IMR-90 (cell line): ENCODE measurements around the gene OBI1. TPM values are rescaled to one million over a fixed set of nuclear protein-coding genes. Genes with fewer than 3 reads are reported as not detected.

ENCODE experiments used
- ATAC-seq: fragments of 200-7000 bp; cut with Tn5 transposase; 2 replicates; pipeline ENCODE4 v1.9.1; 2020; ENCODE audit warnings: low read depth, mild to moderate bottlenecking, moderate library complexity
- BruUV-seq: library from RNA; stranded (reverse); fragments of 400-500 nt; replicated peaks from 2 replicates; lab custom pipeline; 2021; lab: Mats Ljungman, UMichigan
- CTCF ChIA-PET: fragments of 300-600 bp; formaldehyde crosslinking; extraction: SDS; loops from one replicate; lab custom pipeline; 2021; ENCODE audit warnings: antibody characterized with exemption; lab: Yijun Ruan, JAX
- POLR2A ChIA-PET: fragments of 300-600 bp; sonication (Branson Sonifier 250); formaldehyde crosslinking; loops from one replicate; lab custom pipeline; 2022; ENCODE audit warnings: antibody characterized with exemption; ENCODE audit not compliant: unreplicated experiment; lab: Charles Lee
- DNase-seq: peaks from one replicate; pipeline ENCODE4 v3.0.0; 2013
- H2AFZ ChIP-seq: replicated peaks from 2 replicates; pipeline ENCODE3; 2013; ENCODE audit warnings: low read length, mild to moderate bottlenecking; ENCODE audit not compliant: poor library complexity
- H2AK5ac ChIP-seq: 2 replicates; pipeline ENCODE4 v1.6.1; 2013; ENCODE audit warnings: low read depth, low read length, inconsistent platforms
- H2AK9ac ChIP-seq: replicated peaks from 2 replicates; pipeline ENCODE3; 2013; ENCODE audit warnings: mild to moderate bottlenecking, low read depth, low read length, moderate library complexity; ENCODE audit not compliant: poor library complexity
- H2BK120ac ChIP-seq: 2 replicates; pipeline ENCODE4 v1.6.1; 2013; ENCODE audit warnings: low read depth, low read length, inconsistent platforms
- H2BK15ac ChIP-seq: 3 replicates; pipeline ENCODE4 v1.6.1; 2013; ENCODE audit warnings: low read depth, low read length, inconsistent platforms
- H2BK20ac ChIP-seq: 2 replicates; pipeline ENCODE4 v1.6.1; 2013; ENCODE audit warnings: low read depth, mild to moderate bottlenecking, inconsistent platforms, low read length, moderate library complexity
- H2BK5ac ChIP-seq: 2 replicates; pipeline ENCODE4 v1.6.1; 2013; ENCODE audit warnings: mild to moderate bottlenecking, low read depth, low read length, inconsistent platforms; ENCODE audit not compliant: poor library complexity, severe bottlenecking
- H3K14ac ChIP-seq: replicated peaks from 2 replicates; pipeline ENCODE4 v1.6.1; 2013; ENCODE audit warnings: low read depth, low read length, inconsistent platforms
- H3K18ac ChIP-seq: 2 replicates; pipeline ENCODE4 v1.6.1; 2013; ENCODE audit warnings: low read depth, low read length, control low read depth
- H3K23ac ChIP-seq: 2 replicates; pipeline ENCODE4 v1.6.1; 2013; ENCODE audit warnings: low read depth, low read length, inconsistent platforms
- H3K27ac ChIP-seq: 2 replicates; pipeline ENCODE4 v1.5.1; 2013; ENCODE audit warnings: mild to moderate bottlenecking, control low read depth, low read length; ENCODE audit not compliant: insufficient read depth
- H3K27me3 ChIP-seq: 2 replicates; pipeline ENCODE4 v1.6.1; 2013; ENCODE audit warnings: low read length; ENCODE audit not compliant: control insufficient read depth, insufficient read depth
- H3K36me3 ChIP-seq: 2 replicates; pipeline ENCODE4 v1.6.1; 2013; ENCODE audit warnings: low read length, mixed read lengths; ENCODE audit not compliant: control insufficient read depth, insufficient read depth
- H3K4ac ChIP-seq: 2 replicates; pipeline ENCODE4 v1.6.1; 2013; ENCODE audit warnings: low read depth, low read length, inconsistent platforms
- H3K4me1 ChIP-seq: 2 replicates; pipeline ENCODE4 v1.6.1; 2013; ENCODE audit warnings: low read length, mixed read lengths; ENCODE audit not compliant: control insufficient read depth, insufficient read depth
- H3K4me2 ChIP-seq: 2 replicates; pipeline ENCODE4 v1.6.1; 2013; ENCODE audit warnings: low read depth, mild to moderate bottlenecking, control low read depth, low read length, moderate library complexity
- H3K4me3 ChIP-seq: 2 replicates; pipeline ENCODE4 v1.5.1; 2013; ENCODE audit warnings: low read depth, mild to moderate bottlenecking, control low read depth, low read length, moderate library complexity; ENCODE audit not compliant: insufficient read depth
- H3K56ac ChIP-seq: 2 replicates; pipeline ENCODE4 v1.6.1; 2013; ENCODE audit warnings: low read length, inconsistent platforms; ENCODE audit not compliant: insufficient read depth; ENCODE audit errors: extremely low read depth
- H3K79me1 ChIP-seq, 2 experiments: 2 replicates each; pipeline ENCODE4 v1.6.1; 2013; ENCODE audit warnings: low read length in 2 of 2, inconsistent platforms in 1 of 2, low read depth in 1 of 2
- H3K9ac ChIP-seq: 2 replicates; pipeline ENCODE4 v1.6.1; 2013; ENCODE audit warnings: low read depth, low read length, control low read depth
- H3K9me1 ChIP-seq: 2 replicates; pipeline ENCODE4 v1.6.1; 2013; ENCODE audit warnings: low read length, inconsistent platforms; ENCODE audit not compliant: insufficient read depth
- H3K9me3 ChIP-seq: 2 replicates; pipeline ENCODE4 v1.6.1; 2013; ENCODE audit warnings: low read length; ENCODE audit not compliant: control insufficient read depth, insufficient read depth
- H4K20me1 ChIP-seq: 2 replicates; pipeline ENCODE4 v1.6.1; 2013; ENCODE audit warnings: low read length, inconsistent platforms; ENCODE audit not compliant: insufficient read depth
- H4K5ac ChIP-seq: 2 replicates; pipeline ENCODE4 v1.6.1; 2013; ENCODE audit warnings: mild to moderate bottlenecking, low read depth, low read length, control low read depth
- H4K8ac ChIP-seq, 2 experiments: 2 replicates each; pipeline ENCODE4 v1.6.1; 2013; ENCODE audit warnings: low read depth in 2 of 2, low read length in 2 of 2, control low read depth in 1 of 2, inconsistent platforms in 1 of 2
- H4K91ac ChIP-seq: 2 replicates; pipeline ENCODE4 v1.6.1; 2013; ENCODE audit warnings: low read depth, low read length, inconsistent platforms; ENCODE audit not compliant: insufficient read depth
- BHLHE40 ChIP-seq: fragments of 150-350 bp; IDR thresholded peaks from 2 replicates; pipeline ENCODE4 v1.6.1; 2016; ENCODE audit warnings: mild to moderate bottlenecking, low read depth, low read length
- CEBPB ChIP-seq: IDR thresholded peaks from 2 replicates; pipeline ENCODE4 v1.6.1; 2012; ENCODE audit warnings: low read depth, low read length, improper control_type of control experiment
- CHD1 ChIP-seq: IDR thresholded peaks from 2 replicates; pipeline ENCODE4 v1.6.1; 2012; ENCODE audit warnings: low read depth, low read length, improper control_type of control experiment
- FOS ChIP-seq: fragments of 150-350 bp; IDR thresholded peaks from 2 replicates; pipeline ENCODE4 v1.6.1; 2016; ENCODE audit warnings: low read depth, low read length
- MAFK ChIP-seq: IDR thresholded peaks from 2 replicates; pipeline ENCODE4 v1.6.1; 2012; ENCODE audit warnings: low read depth, low read length, improper control_type of control experiment
- MAZ ChIP-seq: IDR thresholded peaks from 2 replicates; pipeline ENCODE4 v1.6.1; 2012; ENCODE audit warnings: low read depth, mild to moderate bottlenecking, low read length, improper control_type of control experiment, moderate library complexity, borderline replicate concordance
- NFE2L2 ChIP-seq: fragments of 150-350 bp; IDR thresholded peaks from 2 replicates; pipeline ENCODE4 v1.6.1; 2016; ENCODE audit warnings: low read depth, mild to moderate bottlenecking, low read length
- RAD21 ChIP-seq: IDR thresholded peaks from 2 replicates; pipeline ENCODE4 v1.6.1; 2012; ENCODE audit warnings: low read length, improper control_type of control experiment
- RCOR1 ChIP-seq: IDR thresholded peaks from 2 replicates; pipeline ENCODE4 v1.6.1; 2012; ENCODE audit warnings: mild to moderate bottlenecking, low read length, improper control_type of control experiment; ENCODE audit not compliant: insufficient replicate concordance
- RFX5 ChIP-seq: IDR thresholded peaks from 2 replicates; pipeline ENCODE4 v1.8.0; 2012; ENCODE audit warnings: low read depth, mild to moderate bottlenecking, low read length, moderate library complexity
- WGBS, 2 experiments: methylation state at CpG; one replicate each; pipeline versions ENCODE4 v1.1.5 to v1.1.7; 2013; ENCODE audit warnings: missing lambda C conversion rate in 2 of 2; ENCODE audit not compliant: insufficient read length in 1 of 2; ENCODE audit errors: extremely low coverage in 2 of 2; 5-methylcytosine and 5-hydroxymethylcytosine counted together
- dilution Hi-C: fragments of 300-500 bp; cut with HindIII; formaldehyde crosslinking; loops from one replicate; pipeline ENCODE4 v1.14.3; 2018; ENCODE audit warnings: low sequenced_read_pairs; ENCODE audit not compliant: unreplicated experiment
- in situ Hi-C: fragments of 300-500 bp; cut with MboI; formaldehyde crosslinking; loops from 3 replicates; pipeline ENCODE4 v1.14.3; 2019; ENCODE audit warnings: low sequenced_read_pairs, inconsistent platforms, mixed read lengths
- intact Hi-C: fragments of 100-400 bp; cut with micrococcal nuclease; formaldehyde crosslinking; loops from 2 replicates; pipeline ENCODE4 v1.10.0; 2022
- polyA plus RNA-seq, 3 experiments: library from polyadenylated mRNA; depleted of rRNA; stranded (reverse); fragments of >200 nt; gene quantifications; 2 replicates each; pipeline ENCODE4 v1.2.3, GENCODE V29; 2012; ENCODE audit warnings: low replicate concordance in 1 of 3
- total RNA-seq: library from RNA; depleted of rRNA; stranded (reverse); fragments of >200 nt; gene quantifications from 2 replicates; pipeline ENCODE4 v1.2.3, GENCODE V29; 2012
- TF ChIP-seq, protein P1 (sequence below): fragments of 150-350 bp; IDR thresholded peaks from 2 replicates; pipeline ENCODE4 v1.6.1; 2016; ENCODE audit warnings: low read depth, mild to moderate bottlenecking, low read length, moderate library complexity, borderline replicate concordance
- TF ChIP-seq, protein P2 (sequence below): conservative IDR thresholded peaks from 2 replicates; pipeline ENCODE4 v1.5.1; 2012; ENCODE audit warnings: mild to moderate bottlenecking, low read depth, low read length, improper control_type of control experiment
- TF ChIP-seq, protein P3 (sequence below): fragments of 150-350 bp; IDR thresholded peaks from 2 replicates; pipeline ENCODE4 v1.6.1; 2017; ENCODE audit warnings: mild to moderate bottlenecking, antibody characterized with exemption, low read length, low read depth

The OBI1 gene
- total and polyA plus RNA-seq, 2 of the 4 experiments (the other 2 are of a cell fraction), result 4.4 to 11.8 TPM

DNA sequence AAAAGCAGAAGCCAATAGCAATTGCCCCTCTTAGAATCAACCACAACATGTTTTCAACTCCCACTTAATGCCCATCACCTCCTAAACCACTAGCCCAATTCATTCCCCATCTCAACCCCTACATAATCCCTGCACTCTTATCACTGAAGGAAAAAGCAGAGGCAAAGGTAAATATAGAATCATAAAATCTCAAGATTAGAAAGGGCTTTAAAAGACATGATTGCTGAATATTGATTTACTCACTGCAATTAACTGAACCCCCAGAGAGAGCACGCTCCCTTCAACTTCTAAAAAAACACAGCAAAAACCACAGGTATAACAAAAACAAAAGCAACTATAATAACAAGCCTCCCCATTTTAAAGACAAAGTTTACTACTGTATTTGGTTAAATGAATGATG lies 40.5 kb downstream of the OBI1 start:
- ChIA-PET POLR2A (no interaction called here), CTCF (interaction anchor here (1.0 kb wide), 1 partner anchor 17 kb away, joined by 5 read pairs; no protein-coding TSS in a partner anchor)
- dilution Hi-C loops, result no loop called here

More for the DNA sequence above, 40.5 kb downstream of the OBI1 start:
- Histone ChIP-seq H3K4me1 (no peaks in the 10 kb centered on the region), H2AK9ac (no peak overlapping the region), H3K9me3 (no peaks in the 10 kb centered on the region), H2BK15ac (no peak overlapping the region), H3K27me3 (no peaks in the 10 kb centered on the region), H2AK5ac (no peak overlapping the region), H3K36me3 (peaks cover 4% of the 10 kb centered on the region; the same call in 1 of the 2 replicates), H3K14ac (no peak overlapping the region), H3K18ac (no peak overlapping the region), H4K91ac (no peak overlapping the region), H3K9me1 (no peaks in the 10 kb centered on the region), H3K27ac (no peak overlapping the region), H2BK20ac (no peak overlapping the region), H3K56ac (no peak overlapping the region), H3K4ac (no peak overlapping the region), H2BK5ac (no peak overlapping the region), H2AFZ (no peak overlapping the region), H4K8ac (no peak overlapping the region), H4K20me1 (no peaks in the 10 kb centered on the region), H2BK120ac (no peak overlapping the region), H3K79me1 (peaks cover 0 to 7% of the 10 kb centered on the region in 2 experiments; a peak in 1 of 4 replicates), H4K5ac (no peak overlapping the region), H3K4me2 (no peak overlapping the region), H3K23ac (no peak overlapping the region), H3K9ac (no peak overlapping the region), H3K4me3 (no peak overlapping the region)
- no peak for DNase-seq
- WGBS, 2 experiments, result no CpG with 5 or more reads among the region's 1 CpG
- no peak for ATAC-seq
- no TSS peak for BruUV-seq
- no peak for TF ChIP-seq FOS
- no peak for TF ChIP-seq RCOR1
- TF ChIP-seq NFE2L2, result no peak
- TF ChIP-seq, protein P1, sequence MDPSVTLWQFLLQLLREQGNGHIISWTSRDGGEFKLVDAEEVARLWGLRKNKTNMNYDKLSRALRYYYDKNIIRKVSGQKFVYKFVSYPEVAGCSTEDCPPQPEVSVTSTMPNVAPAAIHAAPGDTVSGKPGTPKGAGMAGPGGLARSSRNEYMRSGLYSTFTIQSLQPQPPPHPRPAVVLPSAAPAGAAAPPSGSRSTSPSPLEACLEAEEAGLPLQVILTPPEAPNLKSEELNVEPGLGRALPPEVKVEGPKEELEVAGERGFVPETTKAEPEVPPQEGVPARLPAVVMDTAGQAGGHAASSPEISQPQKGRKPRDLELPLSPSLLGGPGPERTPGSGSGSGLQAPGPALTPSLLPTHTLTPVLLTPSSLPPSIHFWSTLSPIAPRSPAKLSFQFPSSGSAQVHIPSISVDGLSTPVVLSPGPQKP, result no peak
- TF ChIP-seq, protein P2, sequence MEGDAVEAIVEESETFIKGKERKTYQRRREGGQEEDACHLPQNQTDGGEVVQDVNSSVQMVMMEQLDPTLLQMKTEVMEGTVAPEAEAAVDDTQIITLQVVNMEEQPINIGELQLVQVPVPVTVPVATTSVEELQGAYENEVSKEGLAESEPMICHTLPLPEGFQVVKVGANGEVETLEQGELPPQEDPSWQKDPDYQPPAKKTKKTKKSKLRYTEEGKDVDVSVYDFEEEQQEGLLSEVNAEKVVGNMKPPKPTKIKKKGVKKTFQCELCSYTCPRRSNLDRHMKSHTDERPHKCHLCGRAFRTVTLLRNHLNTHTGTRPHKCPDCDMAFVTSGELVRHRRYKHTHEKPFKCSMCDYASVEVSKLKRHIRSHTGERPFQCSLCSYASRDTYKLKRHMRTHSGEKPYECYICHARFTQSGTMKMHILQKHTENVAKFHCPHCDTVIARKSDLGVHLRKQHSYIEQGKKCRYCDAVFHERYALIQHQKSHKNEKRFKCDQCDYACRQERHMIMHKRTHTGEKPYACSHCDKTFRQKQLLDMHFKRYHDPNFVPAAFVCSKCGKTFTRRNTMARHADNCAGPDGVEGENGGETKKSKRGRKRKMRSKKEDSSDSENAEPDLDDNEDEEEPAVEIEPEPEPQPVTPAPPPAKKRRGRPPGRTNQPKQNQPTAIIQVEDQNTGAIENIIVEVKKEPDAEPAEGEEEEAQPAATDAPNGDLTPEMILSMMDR, result no peak
- no peak for TF ChIP-seq BHLHE40
- TF ChIP-seq, protein P3, sequence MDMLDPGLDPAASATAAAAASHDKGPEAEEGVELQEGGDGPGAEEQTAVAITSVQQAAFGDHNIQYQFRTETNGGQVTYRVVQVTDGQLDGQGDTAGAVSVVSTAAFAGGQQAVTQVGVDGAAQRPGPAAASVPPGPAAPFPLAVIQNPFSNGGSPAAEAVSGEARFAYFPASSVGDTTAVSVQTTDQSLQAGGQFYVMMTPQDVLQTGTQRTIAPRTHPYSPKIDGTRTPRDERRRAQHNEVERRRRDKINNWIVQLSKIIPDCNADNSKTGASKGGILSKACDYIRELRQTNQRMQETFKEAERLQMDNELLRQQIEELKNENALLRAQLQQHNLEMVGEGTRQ, result no peak
- no peak for TF ChIP-seq RFX5
- no peak for TF ChIP-seq CEBPB
- TF ChIP-seq MAZ, result no peak
- no peak for TF ChIP-seq RAD21
- TF ChIP-seq MAFK, result no peak
- TF ChIP-seq CHD1, result no peak
- in situ Hi-C loops (no loop called here), intact Hi-C loops (no loop called here)
